ENCODE results near the gene DUSP28. TPM values are rescaled to one million over a fixed set of nuclear protein-coding genes. Genes with fewer than 3 reads are reported as not detected.

Gene DUSP28
- total RNA-seq, 4 donors from 2014 or later = 6.3 to 10.4 (median 8.3) TPM

GRCh38 chr2:240555541-240556250 is 4.5 kb upstream of the DUSP28 start:
- H3K9me3 ChIP-seq = no peaks in the 10 kb centered on the region
- 96% methylated on average over 11 of the region's 16 CpGs for WGBS
- H3K4me3 ChIP-seq = no peak overlapping the region
- peaks cover 35% of the 10 kb centered on the region for H3K4me1 ChIP-seq
- TF ChIP-seq POLR2A (IDR thresholded peaks at IDR 0.05) (no peak), CTCF (IDR thresholded peaks at IDR 0.05) (no peak), POLR2AphosphoS5 (IDR thresholded peaks at IDR 0.05) (no peak), EP300 (IDR thresholded peaks at IDR 0.05) (no peak)
- peaks cover 30% of the 10 kb centered on the region for H3K36me3 ChIP-seq
- no peaks in the 10 kb centered on the region for H3K27me3 ChIP-seq
- no peak overlapping the region for H3K27ac ChIP-seq
- DNase-seq (ENCODE audit: low spot score in 2 of 2) = no peak

GRCh38 chr2:240556553-240557100 is 3.5 kb upstream of the DUSP28 start:
- TF ChIP-seq POLR2A (IDR thresholded peaks at IDR 0.05) (no peak), CTCF (IDR thresholded peaks at IDR 0.05) (peak; percentile 47 to 53), POLR2AphosphoS5 (IDR thresholded peaks at IDR 0.05) (no peak), EP300 (IDR thresholded peaks at IDR 0.05) (no peak)

GRCh38 chr2:240557101-240557751 is 2.9 kb upstream of the DUSP28 start:
- WGBS = 23% methylated on average over 33 of the region's 51 CpGs
- Histone ChIP-seq H3K27me3 (no peaks in the 10 kb centered on the region), H3K9me3 (no peaks in the 10 kb centered on the region), H3K4me3 (peak overlapping the region; percentile 55), H3K27ac (no peak overlapping the region), H3K4me1 (peaks cover 47% of the 10 kb centered on the region), H3K36me3 (peaks cover 14% of the 10 kb centered on the region)
- TF ChIP-seq CTCF (IDR thresholded peaks at IDR 0.05) (no peak), EP300 (IDR thresholded peaks at IDR 0.05) (no peak), POLR2AphosphoS5 (IDR thresholded peaks at IDR 0.05) (no peak), POLR2A (IDR thresholded peaks at IDR 0.05) (no peak)
- peak in 1 of 2 donors; percentile 68 for DNase-seq (ENCODE audit: low spot score in 2 of 2)

More at GRCh38 chr2:240556553-240557100, 3.5 kb upstream of the DUSP28 start:
- Histone ChIP-seq H3K9me3 (no peaks in the 10 kb centered on the region), H3K4me3 (peak overlapping the region; percentile 55), H3K27ac (no peak overlapping the region), H3K36me3 (peaks cover 20% of the 10 kb centered on the region), H3K4me1 (peaks cover 41% of the 10 kb centered on the region), H3K27me3 (no peaks in the 10 kb centered on the region)
- WGBS = 68% methylated on average over 6 of the region's 9 CpGs
- peak in 1 of 2 donors; percentile 62 for DNase-seq (ENCODE audit: low spot score in 2 of 2)

- Histone ChIP-seq H3K9me3 (no peaks in the 10 kb centered on the region), H3K27ac (no peak within 1 kb of the TSS), H3K4me3 (peak within 1 kb of the TSS; percentile 55), H3K27me3 (no peaks in the 10 kb centered on the region), H3K4me1 (peaks cover 52% of the 10 kb centered on the region), H3K36me3 (peaks cover 12% of the 10 kb centered on the region)
- TF ChIP-seq CTCF (IDR thresholded peaks at IDR 0.05) (no peak), POLR2AphosphoS5 (IDR thresholded peaks at IDR 0.05) (no peak), EP300 (IDR thresholded peaks at IDR 0.05) (no peak), POLR2A (IDR thresholded peaks at IDR 0.05) (no peak)
- 20% methylated on average over 1 of the region's 47 CpGs for WGBS
- DNase-seq (ENCODE audit: low spot score in 2 of 2) = peak; percentile 74 to 81
Measured at GRCh38 chr2:240557808-240558207, 2.3 kb upstream of the DUSP28 start, which contains the start of gene ANKMY1. TSS of gene ANKMY1 (minus strand) at chr2:240557988. CDS start at chr2:240557335, 653 bp downstream.
